H54 (cell line): Measurements from ENCODE around the gene PUDP.
"Not testable (repeated sequence)": the region's sequence is repeated elsewhere in the genome, so short reads cannot be mapped to it uniquely, and the experiment has no call there.

Experiments used
- DNase-seq: peaks from one replicate; pipeline ENCODE4 v3.0.0; 2011; ENCODE audit warnings: low spot score, mixed read lengths; ENCODE audit not compliant: insufficient read length
- FAIRE-seq: peaks from 3 replicates; lab custom pipeline; 2011; peaks lifted over from hg19 to GRCh38; lab: Jason Lieb, UNC
- POLR2A ChIP-seq: IDR thresholded peaks from 2 replicates; pipeline ENCODE4 v1.6.1; 2011; ENCODE audit warnings: low read depth, mild to moderate bottlenecking, low read length

Gene PUDP

DNA sequence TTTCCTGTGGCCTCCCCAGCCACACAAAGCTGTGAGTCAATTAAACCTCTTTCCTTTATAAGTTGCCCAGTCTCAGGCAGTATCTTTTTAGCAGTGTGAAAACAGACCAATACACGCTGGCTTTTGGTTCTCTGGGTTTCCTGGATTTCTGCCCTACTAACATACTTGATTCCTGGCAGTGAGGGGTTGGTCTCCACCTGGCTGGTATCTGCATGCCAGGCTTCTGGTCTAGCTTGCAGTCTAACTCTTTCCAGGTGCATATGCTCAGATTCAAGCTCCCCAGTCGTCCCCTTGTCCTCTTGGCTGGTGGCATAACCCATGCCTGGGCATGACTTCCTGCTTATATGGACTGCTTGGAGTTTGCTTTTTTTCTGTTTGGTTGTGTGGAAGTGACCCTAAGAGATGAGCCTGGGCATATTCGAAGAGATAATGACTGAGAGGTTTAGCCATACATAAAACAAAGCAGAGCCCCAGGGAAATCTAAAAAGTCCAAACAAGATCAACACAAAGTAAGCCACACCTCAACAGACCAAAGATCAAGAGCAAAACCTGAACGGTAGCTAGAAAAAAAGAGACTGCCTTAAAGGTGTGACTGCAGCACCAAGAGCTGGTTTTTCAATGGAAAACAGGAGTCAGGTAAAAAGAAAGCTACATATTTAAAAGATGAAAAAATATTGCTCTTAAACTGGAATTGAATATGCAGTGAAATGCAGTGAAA lies 102.6 kb downstream of the PUDP start:
- no peak for TF ChIP-seq POLR2A
- no peak for FAIRE-seq
- DNase-seq, result no peak

DNA sequence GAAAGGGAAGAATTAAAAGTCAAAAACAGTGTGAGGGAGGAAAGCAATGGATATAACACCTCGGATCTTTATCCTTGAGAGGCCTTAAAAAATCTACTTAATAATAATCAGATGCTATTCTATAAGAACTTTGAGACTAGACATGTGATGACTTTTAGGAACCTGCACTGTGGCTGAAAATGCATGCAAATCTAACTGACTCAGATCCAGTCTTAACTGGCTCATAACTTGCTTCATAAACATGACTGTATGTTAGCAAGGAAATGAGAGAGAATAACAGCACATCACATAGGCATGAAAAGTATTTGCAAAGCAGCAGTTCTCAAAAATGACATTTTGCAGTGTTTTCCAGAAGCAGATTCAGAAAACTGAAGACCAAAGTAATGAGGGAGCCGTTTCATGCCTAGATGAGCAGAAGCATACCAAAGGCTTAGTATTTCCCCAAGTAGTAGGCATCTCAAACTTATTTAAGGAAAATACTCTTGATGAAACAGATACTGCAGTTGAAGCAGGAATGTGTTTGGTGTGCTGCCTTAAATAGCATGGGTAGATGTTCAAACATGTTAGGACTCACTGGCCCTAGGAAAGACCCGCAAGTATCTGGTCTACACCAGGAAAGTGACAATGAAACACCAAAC lies 104.0 kb downstream of the PUDP start:
- DNase-seq, FAIRE-seq: not testable (repeated sequence)

DNA sequence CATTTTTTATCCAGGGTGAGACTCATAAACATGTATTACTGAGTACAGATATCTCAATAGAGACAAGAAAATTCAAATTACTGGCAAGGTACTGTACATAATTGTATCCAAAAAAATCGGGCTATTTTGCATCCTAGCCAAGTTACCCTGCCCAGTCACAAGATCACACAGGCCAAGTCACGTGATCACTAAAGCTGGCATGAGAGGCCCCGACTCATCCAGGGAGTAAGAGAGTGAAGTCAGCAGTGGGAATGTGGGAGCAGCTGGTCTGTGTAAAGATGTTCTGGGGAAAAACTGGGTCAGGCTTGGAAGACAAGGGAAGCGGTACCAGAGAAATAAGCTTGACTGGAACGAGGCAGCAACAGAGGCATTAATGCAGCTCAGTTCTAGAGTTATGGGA lies 119.7 kb downstream of the PUDP start:
- no peak for TF ChIP-seq POLR2A
- DNase-seq, result no peak

DNA sequence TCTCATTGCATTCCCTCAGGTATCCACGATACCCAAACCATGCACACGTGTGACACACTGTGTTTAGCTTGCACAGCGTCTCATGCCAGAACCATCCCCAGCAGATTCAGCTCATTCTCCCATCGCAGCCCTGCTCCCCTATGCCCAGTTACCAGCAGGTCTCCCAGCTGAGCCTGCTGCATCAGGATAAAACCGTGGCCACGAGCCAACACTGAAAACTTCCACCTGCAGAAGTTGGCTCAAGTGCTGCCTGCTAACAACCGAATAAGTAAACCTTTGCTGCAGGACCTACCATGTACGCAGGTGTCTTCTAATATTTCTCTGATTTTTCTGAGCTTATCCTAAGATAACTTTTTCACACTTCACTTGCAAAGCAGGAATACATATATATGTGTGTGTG lies 120.9 kb downstream of the PUDP start:
- no peak for TF ChIP-seq POLR2A
- no peak for FAIRE-seq
- DNase-seq, result no peak

More for the DNA sequence above, 119.7 kb downstream of the PUDP start:
- no peak for FAIRE-seq

DNA sequence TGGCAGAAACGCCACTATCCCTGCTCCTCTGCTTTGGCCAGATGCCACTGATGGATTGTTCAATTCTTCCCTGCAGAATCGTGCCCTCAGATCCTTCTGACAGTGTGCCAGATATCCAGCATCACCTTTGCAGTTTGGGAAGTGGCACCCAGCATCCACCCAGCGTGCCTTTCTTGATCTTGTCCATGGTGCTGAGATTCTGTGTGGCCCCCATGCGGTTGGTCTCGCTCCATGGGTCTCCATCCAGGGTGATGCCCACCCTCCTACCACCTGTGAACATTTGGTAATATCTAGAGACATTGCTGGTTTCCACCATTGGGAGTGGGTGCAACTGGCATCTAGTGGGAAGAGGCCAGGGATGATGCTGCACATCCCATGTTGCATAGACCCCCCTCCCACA lies 121.6 kb downstream of the PUDP start:
- DNase-seq, FAIRE-seq: not testable (repeated sequence)

DNA sequence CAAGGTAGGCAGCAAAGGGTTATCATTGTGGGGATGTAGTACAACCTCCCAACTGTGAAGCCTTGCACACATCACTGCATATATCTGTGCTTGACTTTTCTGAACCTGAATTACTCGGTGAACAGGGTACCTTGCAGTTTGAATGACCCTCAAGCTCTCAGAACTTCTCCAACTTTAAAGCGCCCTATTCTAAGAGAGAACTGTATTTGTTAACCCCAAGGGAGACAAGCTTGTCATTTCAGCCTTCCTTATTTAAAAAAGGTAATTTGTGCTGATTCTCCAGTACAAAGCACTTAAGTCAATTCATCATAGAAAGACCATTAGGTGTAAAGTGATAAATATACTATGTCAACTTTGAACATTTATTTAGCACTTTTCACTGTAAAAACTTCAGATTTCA lies 122.5 kb downstream of the PUDP start:
- FAIRE-seq (no peak), DNase-seq (no peak)
- no peak for TF ChIP-seq POLR2A

DNA sequence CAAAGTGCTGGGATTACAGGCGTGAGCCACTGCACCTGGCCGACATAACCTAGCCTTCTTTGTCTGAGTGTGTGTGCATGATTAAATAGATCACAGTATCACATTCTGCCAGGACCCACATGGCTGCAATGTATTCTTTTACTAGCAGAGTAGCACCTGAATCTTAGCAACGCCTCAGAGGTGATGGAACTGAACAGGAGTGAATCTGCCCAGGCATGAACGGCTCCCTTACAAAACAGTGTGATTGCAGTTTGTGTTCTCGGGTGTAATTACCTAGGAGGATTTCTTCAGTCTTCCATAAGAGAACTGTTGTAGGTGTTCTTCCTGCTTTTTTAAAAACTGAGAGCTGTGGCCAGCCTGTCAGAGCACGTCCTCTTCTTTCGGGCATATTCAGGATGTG lies 123.1 kb downstream of the PUDP start:
- FAIRE-seq (no peak), DNase-seq (no peak)
- TF ChIP-seq POLR2A, result no peak

DNA sequence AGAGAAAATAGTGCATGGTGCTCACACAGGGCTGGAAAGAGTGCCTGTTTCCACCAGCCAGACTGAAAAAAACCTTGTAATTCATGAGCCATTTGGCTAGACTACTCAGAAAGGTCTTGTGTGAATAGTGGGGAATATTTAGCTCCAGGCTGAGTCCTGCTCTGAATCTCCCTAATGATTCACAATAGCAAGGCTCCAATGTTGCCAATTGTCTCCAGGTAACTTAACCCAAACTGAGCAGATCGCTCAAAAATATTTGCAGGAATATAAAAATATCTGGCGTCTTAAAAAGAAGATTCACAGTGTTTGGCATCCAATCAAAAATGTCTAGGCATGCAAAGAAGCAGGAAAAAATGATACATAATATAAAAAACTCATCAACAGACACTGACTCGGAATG lies 125.0 kb downstream of the PUDP start:
- FAIRE-seq, DNase-seq: not testable (repeated sequence)

DNA sequence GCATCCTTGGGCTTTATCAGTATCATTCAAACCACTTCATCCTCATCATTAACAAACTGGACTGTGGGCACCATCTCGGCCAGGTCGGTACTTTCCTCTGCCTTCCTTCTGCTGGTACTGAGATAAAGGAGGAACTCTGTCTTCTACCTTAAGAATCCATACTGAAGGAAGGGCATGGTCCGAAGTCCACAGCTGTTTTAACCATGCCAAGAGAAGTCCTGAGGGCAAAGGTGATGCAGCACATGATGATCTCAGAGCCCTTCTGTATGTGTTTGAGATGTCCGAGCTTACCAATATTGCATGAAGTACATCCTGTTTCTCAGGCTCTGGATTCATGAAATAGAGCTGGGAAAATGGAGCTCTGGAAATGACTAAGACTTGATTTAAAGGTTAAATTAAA lies 126.0 kb downstream of the PUDP start:
- DNase-seq, result no peak
- FAIRE-seq, result no peak
- TF ChIP-seq POLR2A, result no peak

DNA sequence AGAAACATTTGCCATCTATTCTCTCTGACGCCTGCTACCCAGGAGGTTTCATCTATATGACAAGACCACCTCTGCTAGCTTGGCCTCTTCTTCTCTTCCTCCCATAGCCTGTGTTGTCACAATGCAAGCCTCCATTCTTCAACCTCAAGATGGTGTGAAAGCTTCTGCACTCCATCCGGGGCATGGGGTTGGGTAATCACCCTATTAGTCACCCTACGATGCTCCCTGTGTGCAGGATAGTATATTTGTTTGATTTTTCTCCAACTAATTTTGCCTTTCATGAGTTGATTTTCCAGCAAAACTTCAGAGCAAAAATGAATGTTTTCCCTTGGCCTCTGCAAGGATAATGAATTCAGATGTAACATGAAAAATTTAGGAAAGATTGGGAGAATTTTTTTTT lies 128.4 kb downstream of the PUDP start:
- TF ChIP-seq POLR2A, result no peak
- no peak for FAIRE-seq
- DNase-seq, result no peak

DNA sequence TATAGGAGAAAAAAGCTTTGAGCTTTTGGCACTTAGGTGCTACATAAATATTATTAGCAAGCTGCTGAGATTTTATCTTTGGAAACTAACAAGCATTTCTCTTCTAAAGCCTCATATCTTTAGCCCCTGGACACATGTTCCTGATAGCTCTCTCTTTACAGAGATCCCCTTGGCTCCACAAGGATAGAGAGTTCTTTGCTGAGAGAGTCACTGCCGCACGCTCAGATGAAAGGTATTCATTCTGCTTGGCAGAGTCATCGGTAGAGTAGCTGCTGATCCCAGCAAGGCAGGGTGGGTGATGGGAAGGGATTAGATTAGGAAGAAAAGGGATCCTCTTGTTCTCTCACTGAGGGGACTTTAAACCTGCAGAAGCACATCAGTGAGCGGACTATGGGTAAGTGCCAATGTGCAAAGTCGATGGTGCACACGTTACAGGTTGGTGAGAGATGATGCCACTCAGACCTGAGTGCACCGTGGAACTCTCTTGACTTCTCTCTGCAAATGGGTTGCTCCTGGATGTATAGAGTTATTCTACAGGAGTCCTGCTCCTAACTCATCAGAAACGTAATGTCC lies 135.6 kb downstream of the PUDP start:
- peak; percentile 89 for FAIRE-seq
- DNase-seq, result not testable (repeated sequence)

DNA sequence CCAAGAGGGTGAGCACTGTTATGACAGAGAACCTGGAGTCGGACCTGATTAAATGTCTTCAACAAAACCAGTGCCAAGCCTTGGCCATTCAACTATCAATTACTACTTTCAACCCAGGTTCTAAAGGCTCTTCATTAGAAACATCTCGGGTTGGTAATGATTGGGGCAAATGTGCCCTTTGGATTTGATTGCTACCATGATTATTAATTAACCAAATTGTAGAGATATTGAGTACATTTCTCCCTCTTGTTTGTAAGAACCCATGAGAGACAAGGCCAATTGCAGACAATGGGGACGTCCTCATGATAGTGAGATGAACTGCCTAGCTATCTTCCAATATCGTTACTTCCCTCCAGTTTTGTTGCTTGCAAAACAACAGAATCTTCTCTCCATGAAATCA lies 137.1 kb downstream of the PUDP start:
- DNase-seq, FAIRE-seq: not testable (repeated sequence)

DNA sequence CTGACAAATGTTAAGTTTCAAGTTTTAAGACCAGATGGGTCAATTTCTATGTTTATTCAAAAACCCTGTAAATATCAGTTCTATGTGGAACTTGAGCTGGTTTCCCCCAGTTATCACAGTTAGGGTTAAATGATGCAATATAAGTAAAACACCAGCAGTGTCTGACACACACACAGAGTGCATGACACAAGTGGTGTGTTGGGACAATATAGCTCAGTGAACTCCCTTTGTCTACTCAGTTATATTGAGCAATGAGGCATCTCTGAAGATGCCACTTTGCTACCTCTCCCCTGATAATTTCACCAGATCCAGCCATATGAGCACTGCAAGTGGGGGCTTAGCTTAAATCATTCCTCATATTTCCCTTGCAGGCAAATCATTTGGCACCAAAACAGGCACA lies 140.6 kb downstream of the PUDP start:
- DNase-seq, FAIRE-seq: not testable (repeated sequence)
